Thymus (tissue), 11 donors: ENCODE results near the gene SMIM14. TPM values are rescaled to one million over a fixed set of nuclear protein-coding genes. Genes with fewer than 3 reads are reported as not detected.
"Not testable (repeated sequence)": the region's sequence is repeated elsewhere in the genome, so short reads cannot be mapped to it uniquely, and the experiment has no call there.

Experiments
- DNase-seq, 9 donors: peaks; one replicate each; pipeline ENCODE4 v3.0.0-alpha.2; 2013; ENCODE audit warnings: low spot score in 9 of 9, low read depth in 6 of 9, missing footprints in 1 of 9
- H3K27ac ChIP-seq, 2 donors: one replicate each; pipeline ENCODE4 v1.5.1; 2013; ENCODE audit warnings: control low read depth in 1 of 2, low read depth in 1 of 2, low read length in 1 of 2, mild to moderate bottlenecking in 1 of 2, moderate library complexity in 1 of 2
- H3K27me3 ChIP-seq, 2 donors: one replicate each; pipeline ENCODE4 v1.5.1; 2013; ENCODE audit warnings: low read length in 1 of 2; ENCODE audit not compliant: control insufficient read depth in 2 of 2, insufficient read depth in 1 of 2
- H3K36me3 ChIP-seq, 2 donors: one replicate each; pipeline ENCODE4 v1.5.1; 2013; ENCODE audit warnings: low read length in 1 of 2, mild to moderate bottlenecking in 1 of 2, moderate library complexity in 1 of 2; ENCODE audit not compliant: control insufficient read depth in 2 of 2, insufficient read depth in 2 of 2
- H3K4me1 ChIP-seq, 2 donors: one replicate each; pipeline ENCODE4 v1.5.1; 2013; ENCODE audit warnings: low read length in 2 of 2; ENCODE audit not compliant: control insufficient read depth in 2 of 2, insufficient read depth in 2 of 2
- H3K4me3 ChIP-seq, 2 donors: one replicate each; pipeline ENCODE4 v1.5.1; 2013; ENCODE audit warnings: low read length in 2 of 2, control low read depth in 1 of 2, mild to moderate bottlenecking in 1 of 2
- H3K9me3 ChIP-seq, 2 donors: one replicate each; pipeline ENCODE4 v1.5.1; 2013; ENCODE audit warnings: low read length in 1 of 2, mild to moderate bottlenecking in 1 of 2; ENCODE audit not compliant: control insufficient read depth in 2 of 2, insufficient read depth in 1 of 2
- whole genome bisulfite sequencing: extraction: QIAGEN DNeasy Blood & Tissue Kit; methylation state at CpG from one replicate; pipeline ENCODE4 v1.1.7; 2013; 5-methylcytosine and 5-hydroxymethylcytosine counted together
- polyA plus RNA-seq: library from polyadenylated mRNA; stranded (reverse); fragments of 200-250 nt; gene quantifications from one replicate; pipeline ENCODE4 v1.2.3, GENCODE V29; 2013
- total RNA-seq: library from RNA; stranded (reverse); fragments of 120-200 nt; gene quantifications from one replicate; pipeline ENCODE4 v1.2.4, GENCODE V29; 2013
- donor health status: healthy.

The SMIM14 gene
- total and polyA plus RNA-seq, 2 donors: 13.0 to 42.0 TPM

DNA sequence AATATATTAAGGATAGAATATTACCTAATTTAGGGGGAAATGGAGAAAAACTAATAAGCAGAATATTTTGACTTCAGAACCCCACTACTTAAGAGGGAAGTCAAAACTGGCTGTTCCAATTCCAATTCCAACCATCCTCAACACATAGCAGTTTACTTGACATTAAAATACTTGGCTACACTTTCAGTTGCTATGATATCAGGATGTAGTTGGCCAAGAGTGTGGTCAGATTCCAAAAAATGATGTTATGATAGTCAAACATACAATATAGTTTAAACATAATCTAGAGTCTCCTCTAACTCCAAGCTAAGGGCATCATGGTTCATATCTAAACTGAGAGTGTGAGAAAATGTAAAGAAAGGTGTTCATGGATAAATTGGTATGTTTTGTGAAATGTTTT lies 16.5 kb upstream of the SMIM14 start:
- no peak overlapping the region for H3K27ac ChIP-seq

GRCh38 chr4:39651586-39651985 lies 12.9 kb upstream of the SMIM14 start:
- not testable (repeated sequence) for H3K27me3 ChIP-seq, H3K4me1 ChIP-seq, H3K4me3 ChIP-seq, H3K9me3 ChIP-seq, DNase-seq, H3K27ac ChIP-seq, H3K36me3 ChIP-seq
- WGBS: 96% methylated on average over 4 of the region's 4 CpGs

More for the DNA sequence above, 16.5 kb upstream of the SMIM14 start:
- H3K36me3 ChIP-seq: no peaks in the 10 kb centered on the region
- no peak overlapping the region for H3K4me3 ChIP-seq
- DNase-seq: no peak
- H3K9me3 ChIP-seq: no peaks in the 10 kb centered on the region
- H3K4me1 ChIP-seq: no peaks in the 10 kb centered on the region
- H3K27me3 ChIP-seq: no peaks in the 10 kb centered on the region

DNA sequence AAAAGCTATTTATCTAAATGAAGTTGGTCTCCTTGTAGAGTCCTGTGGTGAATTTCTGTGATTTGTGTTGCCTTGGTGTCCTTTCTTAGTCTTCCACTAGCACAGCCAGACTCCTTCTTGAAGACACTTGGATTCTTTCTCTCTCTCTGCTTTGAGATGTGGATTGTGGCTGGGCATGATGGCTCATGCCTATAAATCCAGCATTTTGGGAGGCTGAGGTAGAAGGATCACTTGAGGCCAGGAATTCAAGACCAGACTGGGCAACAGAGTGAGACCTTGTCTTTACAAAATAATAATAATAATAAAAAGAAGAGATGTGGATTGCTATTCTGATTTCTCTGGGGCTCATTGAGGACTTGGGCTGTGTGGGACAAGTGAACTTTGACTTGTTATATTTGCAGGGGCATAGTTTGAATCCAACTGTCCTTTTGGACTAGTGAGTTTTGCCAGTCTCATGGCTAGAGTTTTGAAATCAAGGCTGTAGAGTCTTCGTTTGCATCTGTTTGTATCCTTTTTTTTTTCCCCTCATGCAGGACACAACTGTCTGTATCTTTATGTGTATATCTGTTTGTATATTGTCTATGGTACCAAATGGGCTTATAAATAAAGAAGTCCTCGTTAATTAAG lies 11.1 kb upstream of the SMIM14 start:
- DNase-seq: no peak
- Histone ChIP-seq H3K27ac (no peak overlapping the region), H3K27me3 (no peaks in the 10 kb centered on the region), H3K4me1 (no peaks in the 10 kb centered on the region), H3K4me3 (no peak overlapping the region), H3K9me3 (no peaks in the 10 kb centered on the region), H3K36me3 (no peaks in the 10 kb centered on the region)
- WGBS: 97% methylated on average over 2 of the region's 2 CpGs

GRCh38 chr4:39648827-39649558 lies 10.3 kb upstream of the SMIM14 start:
- H3K27me3 ChIP-seq: no peaks in the 10 kb centered on the region
- no peak overlapping the region for H3K27ac ChIP-seq
- no peaks in the 10 kb centered on the region for H3K9me3 ChIP-seq
- WGBS: 98% methylated on average over 6 of the region's 6 CpGs
- H3K4me3 ChIP-seq: no peak overlapping the region
- H3K36me3 ChIP-seq: no peaks in the 10 kb centered on the region
- no peaks in the 10 kb centered on the region for H3K4me1 ChIP-seq
- DNase-seq: no peak

GRCh38 chr4:39648213-39648612 lies 9.5 kb upstream of the SMIM14 start:
- WGBS: 96% methylated on average over 3 of the region's 3 CpGs
- H3K27me3 ChIP-seq: no peaks in the 10 kb centered on the region
- no peak overlapping the region for H3K27ac ChIP-seq
- H3K36me3 ChIP-seq: no peaks in the 10 kb centered on the region
- H3K9me3 ChIP-seq: no peaks in the 10 kb centered on the region
- H3K4me1 ChIP-seq: no peaks in the 10 kb centered on the region
- no peak overlapping the region for H3K4me3 ChIP-seq
- no peak for DNase-seq

GRCh38 chr4:39642885-39643552 lies 4.4 kb upstream of the SMIM14 start:
- no peak for DNase-seq
- no peak overlapping the region for H3K4me3 ChIP-seq
- H3K27ac ChIP-seq: no peak overlapping the region
- H3K36me3 ChIP-seq: no peaks in the 10 kb centered on the region
- WGBS: 92% methylated on average over 4 of the region's 4 CpGs
- H3K9me3 ChIP-seq: no peaks in the 10 kb centered on the region
- H3K27me3 ChIP-seq: peaks cover 0 to 2% of the 10 kb centered on the region in 2 donors
- H3K4me1 ChIP-seq: peaks cover 3 to 5% of the 10 kb centered on the region in 2 donors

DNA sequence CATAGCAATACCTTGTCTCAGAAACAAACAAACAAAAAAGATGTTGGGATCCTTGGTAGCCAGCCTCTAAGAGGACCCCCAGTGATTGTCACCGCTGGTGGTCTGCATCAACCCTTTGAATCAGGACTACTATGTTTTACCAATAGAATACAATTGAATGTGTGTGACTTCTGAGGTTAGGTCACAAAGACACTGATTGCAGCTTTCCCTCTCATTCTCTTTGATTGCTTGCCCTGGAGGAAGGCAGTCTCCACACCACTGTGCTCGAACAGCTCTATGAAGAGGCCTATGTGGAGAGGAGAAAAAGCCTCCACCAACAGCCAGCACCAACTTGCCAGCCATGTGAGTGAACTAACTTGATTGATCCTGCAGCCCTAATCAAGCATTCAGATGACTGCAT lies 2.8 kb upstream of the SMIM14 start:
- Histone ChIP-seq H3K4me1 (peaks cover 6% of the 10 kb centered on the region in 2 donors), H3K36me3 (no peaks in the 10 kb centered on the region), H3K27me3 (peaks cover 0 to 2% of the 10 kb centered on the region in 2 donors), H3K27ac (no peak overlapping the region), H3K9me3 (no peaks in the 10 kb centered on the region), H3K4me3 (no peak overlapping the region)
- DNase-seq: no peak
- WGBS: 97% methylated on average over 2 of the region's 2 CpGs

- WGBS: under 1% methylated on average over 29 of the region's 29 CpGs
- H3K27ac ChIP-seq: peak overlapping the region; percentile 61 to 87
- peak in 7 of 9 donors; percentile 15 to 72 (median 41) for DNase-seq
These were observed 895 bp downstream of the SMIM14 start for GRCh38 chr4:39637586-39638353.

More at GRCh38 chr4:39637586-39638353, 895 bp downstream of the SMIM14 start:
- Histone ChIP-seq H3K4me1 (peaks cover 6 to 8% of the 10 kb centered on the region in 2 donors), H3K36me3 (no peaks in the 10 kb centered on the region), H3K4me3 (peak overlapping the region; percentile 69 to 86), H3K27me3 (peaks cover 0 to 2% of the 10 kb centered on the region in 2 donors), H3K9me3 (no peaks in the 10 kb centered on the region)
